Activated CD4-positive, alpha-beta T cell treated with anti-CD3 and anti-CD28 coated beads, Interleukin-2, amount 50 U/mL, for 4 hours (primary cell): ENCODE measurements around the gene OR52M1.

Source experiments
- DNase-seq, 2 experiments: peaks; one replicate each; pipeline ENCODE4 v3.0.0-alpha.2; 2020

Gene OR52M1

GRCh38 chr11:4576880-4577279 is 31.9 kb downstream of the OR52M1 start:
- no peak for DNase-seq

GRCh38 chr11:4577761-4578160 is 32.8 kb downstream of the OR52M1 start:
- no peak for DNase-seq

DNA sequence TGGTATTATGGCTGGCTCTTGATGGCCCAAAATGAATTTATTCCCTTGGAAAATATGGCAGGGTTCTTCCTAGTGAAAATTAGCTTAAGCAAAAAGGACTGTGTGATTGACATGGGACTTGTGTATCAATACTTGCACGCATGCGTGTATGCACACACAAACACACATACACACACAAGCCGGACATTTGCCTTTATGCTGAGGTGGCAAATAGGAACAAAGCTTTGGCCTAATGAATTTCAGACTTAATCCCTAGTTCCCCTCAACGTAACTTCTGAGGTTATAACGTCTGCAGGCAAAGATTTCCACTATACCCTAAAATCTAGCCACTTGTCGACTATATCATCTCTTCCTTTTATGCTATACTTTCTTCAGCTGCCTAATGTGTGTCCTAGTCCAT is 33.6 kb downstream of the OR52M1 start:
- no peak for DNase-seq

DNA sequence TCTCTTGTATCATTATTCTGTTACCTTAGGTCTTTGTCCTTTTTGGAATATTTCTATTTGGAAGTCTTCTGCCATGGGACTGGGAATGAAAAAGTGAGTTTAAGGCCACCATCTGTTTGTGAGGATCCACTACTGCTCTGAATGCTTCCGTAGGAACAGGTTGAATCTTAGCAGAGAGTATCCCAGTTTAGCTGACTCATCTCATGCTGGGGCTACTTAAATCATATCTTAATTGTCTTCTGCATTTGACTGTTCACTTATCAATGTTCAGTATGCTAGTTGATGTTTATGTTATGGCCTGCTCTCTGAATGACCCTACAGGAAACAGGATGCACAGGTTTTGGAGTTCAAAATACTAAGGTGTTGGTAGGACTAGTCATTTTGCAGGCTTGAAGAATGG is 35.1 kb downstream of the OR52M1 start:
- no peak for DNase-seq

DNA sequence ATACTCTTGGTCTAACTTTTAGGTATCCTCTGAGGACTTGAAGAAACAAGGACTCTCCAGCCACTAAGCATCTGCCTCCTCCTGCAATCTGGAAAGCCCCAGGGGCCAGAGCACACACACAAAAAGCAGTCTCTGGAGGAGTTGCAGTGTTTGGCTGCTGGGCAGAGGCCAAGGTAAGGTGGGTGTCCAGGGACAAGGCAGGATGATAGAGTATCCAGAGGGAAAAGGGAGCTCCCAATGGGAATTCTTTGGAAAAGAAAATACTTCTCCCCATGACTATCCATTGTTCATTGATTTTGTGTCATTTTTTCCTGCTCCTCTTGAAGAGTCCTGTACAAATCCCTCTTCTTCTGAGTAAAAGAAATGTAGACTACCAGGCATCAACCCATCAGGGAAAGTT is 36.5 kb downstream of the OR52M1 start, which contains the start of gene OR52I2:
Gene OR52I2, plus strand, starts transcription at position 301 of the 400 bp plus-strand sequence.
- no peak for DNase-seq

DNA sequence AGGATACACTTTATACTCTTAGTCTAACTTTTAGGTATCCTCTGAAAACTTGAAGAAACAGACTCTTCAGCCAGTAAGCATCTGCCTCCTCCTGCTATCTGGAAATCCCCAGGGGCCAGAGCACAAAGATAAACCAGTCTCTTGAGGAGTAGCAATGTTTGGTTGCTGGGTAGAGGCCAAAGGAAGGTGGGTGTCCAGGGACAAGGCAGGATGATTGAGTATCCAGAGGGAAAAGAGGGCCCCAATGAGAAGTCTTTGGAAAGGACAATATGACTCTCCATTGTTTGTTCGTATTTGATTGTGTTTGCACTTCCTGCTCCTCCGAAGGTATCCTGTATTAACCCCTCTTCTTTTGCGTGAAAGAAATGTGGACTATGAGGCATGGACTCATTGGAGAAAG is 44.0 kb downstream of the OR52M1 start:
- DNase-seq: no peak

DNA sequence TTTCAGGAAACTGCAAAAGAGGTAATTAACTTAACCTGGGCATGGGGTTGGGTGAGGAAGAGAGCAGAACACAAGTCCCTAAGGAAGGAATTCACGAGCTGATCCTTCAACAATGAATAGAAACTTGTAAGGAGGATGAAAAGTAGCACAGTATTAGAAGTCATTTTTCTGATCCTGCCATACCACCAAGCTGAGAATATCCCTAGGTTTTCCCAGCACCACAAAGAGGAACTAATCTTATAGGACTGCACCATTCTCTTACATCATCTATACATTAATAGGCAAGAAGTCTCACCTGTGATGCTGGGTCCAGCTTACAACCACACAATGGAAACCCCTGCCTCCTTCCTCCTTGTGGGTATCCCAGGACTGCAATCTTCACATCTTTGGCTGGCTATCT is 48.7 kb downstream of the OR52M1 start, which contains the start of gene OR52I1:
Gene OR52I1, plus strand, starts transcription at position 301 of the 400 bp plus-strand sequence. Its CDS starts 0 bp downstream, at position 301.
- DNase-seq: no peak
